Measurements from ENCODE around the gene RINL.

The RINL gene

DNA sequence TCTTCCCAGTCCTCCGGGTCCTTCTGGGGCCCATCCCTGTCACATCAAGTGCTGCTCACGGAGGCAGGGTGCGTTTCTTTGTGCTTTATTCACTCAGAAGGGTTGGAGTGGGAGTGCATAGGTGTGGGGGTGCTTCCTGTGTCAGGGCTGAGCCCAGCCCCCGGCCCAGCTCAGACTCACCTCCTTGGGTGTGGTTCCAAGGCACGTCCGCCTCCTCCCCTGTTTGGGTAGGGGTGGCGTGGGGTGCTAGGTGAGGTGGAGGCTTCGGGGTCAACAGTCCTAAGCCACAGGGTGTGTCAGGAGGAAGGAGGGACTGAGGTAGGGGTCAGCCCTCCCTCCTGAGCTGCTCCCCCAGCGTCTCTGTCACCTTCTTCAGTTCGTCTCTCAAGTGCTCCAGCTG is 30.8 kb upstream of the RINL start:
- peaks cover 44 to 60% (median 50%) of the 10 kb centered on the region in 11 experiments for H3K36me3 ChIP-seq
- 0 out of 22 replicates have a peak, but pooled peaks cover 0 to 5% (median 0%) of the 10 kb centered on the region in 11 experiments for H3K9me3 ChIP-seq (replicated peaks in 1 of 11)
- H3K4me1 ChIP-seq = peaks cover 9 to 14% (median 11%) of the 10 kb centered on the region in 10 experiments; a peak in 13 of 20 replicates
- no peak for TF ChIP-seq Cebpa-rat (IDR thresholded peaks at IDR 0.05)
- H3K27me3 ChIP-seq = no peaks in the 10 kb centered on the region
- peaks cover 0 to 15% (median 0%) of the 10 kb centered on the region in 11 experiments; a peak in 6 of 22 replicates for H4K20me1 ChIP-seq
- no peak overlapping the region for H3K4me3 ChIP-seq
- no peak overlapping the region for H3K4me2 ChIP-seq
- H3K27ac ChIP-seq = no peak overlapping the region
- no peak overlapping the region for H3K9ac ChIP-seq

DNA sequence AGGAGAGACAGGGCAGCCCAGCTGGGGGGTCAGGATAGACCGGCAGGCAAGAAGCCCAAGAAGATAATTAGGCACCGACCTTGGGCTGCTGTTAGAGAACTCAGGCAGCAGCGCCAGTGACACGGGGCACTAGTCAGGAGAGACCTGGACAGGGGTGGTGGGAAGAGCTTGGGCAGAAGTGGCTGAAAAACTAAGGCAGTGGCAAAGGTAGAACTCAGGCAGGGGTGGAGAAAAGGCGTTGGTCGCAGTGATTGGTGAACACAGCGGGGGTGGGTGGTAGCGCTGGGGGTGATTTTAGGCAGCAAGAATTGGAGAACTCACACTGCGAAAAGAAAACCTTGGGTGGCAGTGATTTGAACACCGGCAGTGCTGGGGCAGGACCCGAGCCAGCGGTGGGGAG is 29.6 kb upstream of the RINL start:
- Histone ChIP-seq H3K9ac (no peak overlapping the region), H3K27me3 (no peaks in the 10 kb centered on the region), H3K27ac (no peak overlapping the region), H3K4me2 (no peak overlapping the region), H4K20me1 (peaks cover 0 to 15% (median 0%) of the 10 kb centered on the region in 11 experiments; a peak in 8 of 22 replicates), H3K9me3 (replicated peaks in 1 of 11) (0 out of 22 replicates have a peak, but pooled peaks cover 0 to 5% (median 0%) of the 10 kb centered on the region in 11 experiments), H3K4me1 (peaks cover 2 to 8% (median 4%) of the 10 kb centered on the region in 10 experiments; a peak in 12 of 20 replicates), H3K36me3 (peaks cover 44 to 69% (median 57%) of the 10 kb centered on the region in 11 experiments), H3K4me3 (no peak overlapping the region)
- no peak for TF ChIP-seq Cebpa-rat (IDR thresholded peaks at IDR 0.05)

DNA sequence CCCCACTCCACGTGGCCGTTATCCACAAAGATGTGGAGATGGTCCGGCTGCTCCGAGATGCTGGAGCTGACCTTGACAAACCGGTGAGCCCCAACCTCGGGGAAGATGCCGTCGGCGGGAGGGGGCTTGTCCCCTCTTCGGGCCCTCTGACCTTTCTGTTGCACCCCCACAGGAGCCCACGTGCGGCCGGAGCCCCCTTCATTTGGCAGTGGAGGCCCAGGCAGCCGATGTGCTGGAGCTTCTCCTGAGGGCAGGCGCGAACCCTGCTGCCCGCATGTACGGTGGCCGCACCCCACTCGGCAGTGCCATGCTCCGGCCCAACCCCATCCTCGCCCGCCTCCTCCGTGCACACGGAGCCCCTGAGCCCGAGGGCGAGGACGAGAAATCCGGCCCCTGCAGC is 29.2 kb upstream of the RINL start:
- H3K4me3 ChIP-seq = no peak overlapping the region
- H3K9me3 ChIP-seq (replicated peaks in 1 of 11) = 0 out of 22 replicates have a peak, but pooled peaks cover 0 to 5% (median 0%) of the 10 kb centered on the region in 11 experiments
- H3K27me3 ChIP-seq = no peaks in the 10 kb centered on the region
- TF ChIP-seq Cebpa-rat (IDR thresholded peaks at IDR 0.05) = no peak
- H3K27ac ChIP-seq = no peak overlapping the region
- peaks cover 44 to 69% (median 57%) of the 10 kb centered on the region in 11 experiments for H3K36me3 ChIP-seq
- H3K4me2 ChIP-seq = no peak overlapping the region
- peaks cover 0 to 8% (median 0%) of the 10 kb centered on the region in 10 experiments; a peak in 3 of 20 replicates for H3K4me1 ChIP-seq
- peaks cover 0 to 15% (median 0%) of the 10 kb centered on the region in 11 experiments; a peak in 8 of 22 replicates for H4K20me1 ChIP-seq
- H3K9ac ChIP-seq = no peak overlapping the region

DNA sequence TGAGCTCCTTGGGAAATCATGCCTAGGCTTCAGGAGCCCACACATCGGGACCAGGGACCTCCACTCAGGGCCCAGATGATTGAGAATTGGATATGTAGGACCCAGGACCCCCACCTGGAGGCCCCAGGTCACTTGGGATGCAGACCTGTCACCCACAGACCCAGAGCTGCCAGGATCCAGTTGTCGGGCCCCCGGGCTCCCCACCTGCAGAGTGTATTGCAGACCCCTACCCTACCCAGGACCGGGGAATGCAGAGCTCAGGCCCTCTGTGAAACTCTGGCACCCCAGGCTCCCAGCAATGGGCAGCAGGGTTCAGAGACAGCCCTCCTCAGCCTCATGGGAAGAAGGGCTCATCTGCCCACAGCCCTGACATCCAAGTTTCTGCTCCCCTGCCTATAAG is 27.5 kb upstream of the RINL start:
- peaks cover 44 to 72% (median 57%) of the 10 kb centered on the region in 11 experiments for H3K36me3 ChIP-seq
- H3K27ac ChIP-seq = no peak overlapping the region
- H3K27me3 ChIP-seq = no peaks in the 10 kb centered on the region
- peaks cover 0 to 15% (median 0%) of the 10 kb centered on the region in 11 experiments; a peak in 8 of 22 replicates for H4K20me1 ChIP-seq
- H3K4me2 ChIP-seq = no peak overlapping the region
- no peak overlapping the region for H3K9ac ChIP-seq
- H3K9me3 ChIP-seq (replicated peaks in 1 of 11) = peaks cover 0 to 10% (median 6%) of the 10 kb centered on the region in 11 experiments; a peak in 10 of 22 replicates
- no peak for TF ChIP-seq Cebpa-rat (IDR thresholded peaks at IDR 0.05)
- peaks cover 10 to 22% (median 13%) of the 10 kb centered on the region in 10 experiments for H3K4me1 ChIP-seq
- no peak overlapping the region for H3K4me3 ChIP-seq

DNA sequence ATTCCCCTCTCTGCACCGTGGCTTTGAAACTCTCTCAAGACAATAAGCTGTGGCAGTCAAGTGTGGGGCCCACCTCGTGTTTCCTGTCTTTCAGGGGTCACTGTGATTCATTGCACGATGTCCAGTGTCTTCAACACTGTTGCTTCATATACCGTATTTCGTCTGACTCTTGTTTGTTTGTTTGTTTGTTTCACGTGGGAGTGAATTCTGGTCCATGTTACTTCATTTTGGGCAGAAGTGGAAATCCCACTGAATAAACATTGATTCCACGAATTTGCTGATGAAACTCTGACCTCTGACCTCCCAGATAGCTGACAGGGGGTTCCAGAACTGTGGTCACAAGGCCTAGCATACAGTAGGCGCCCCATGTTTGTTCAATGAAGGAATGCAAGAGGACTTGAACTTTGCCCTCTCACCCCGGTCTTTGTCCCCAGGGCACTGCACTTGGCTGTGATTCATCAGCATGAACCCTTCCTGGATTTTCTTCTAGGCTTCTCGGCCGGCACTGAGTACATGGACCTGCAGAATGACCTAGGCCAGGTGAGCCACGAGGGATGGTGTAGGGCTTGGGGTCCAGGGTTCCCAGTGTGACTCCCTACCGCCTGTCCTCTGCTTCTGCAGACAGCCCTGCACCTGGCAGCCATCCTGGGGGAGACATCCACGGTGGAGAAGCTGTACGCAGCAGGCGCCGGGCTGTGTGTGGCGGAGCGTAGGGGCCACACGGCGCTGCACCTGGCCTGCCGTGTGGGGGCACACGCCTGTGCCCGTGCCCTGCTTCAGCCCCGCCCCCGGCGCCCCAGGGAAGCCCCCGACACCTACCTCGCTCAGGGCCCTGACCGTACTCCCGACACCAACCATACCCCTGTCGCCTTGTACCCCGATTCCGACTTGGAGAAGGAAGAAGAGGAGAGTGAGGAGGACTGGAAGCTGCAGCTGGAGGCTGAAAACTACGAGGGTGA is 26.8 kb upstream of the RINL start:
- Histone ChIP-seq H3K27me3 (no peaks in the 10 kb centered on the region), H3K9me3 (replicated peaks in 1 of 11) (peaks cover 0 to 10% (median 6%) of the 10 kb centered on the region in 11 experiments; a peak in 10 of 22 replicates), H3K27ac (no peak overlapping the region), H3K9ac (0 out of 22 replicates have a peak overlapping the region, but pooled peaks of 1 of the 11 experiments have one; percentile 11), H3K4me3 (no peak overlapping the region), H3K4me1 (peaks cover 10 to 22% (median 15%) of the 10 kb centered on the region in 10 experiments), H3K36me3 (peaks cover 44 to 72% (median 57%) of the 10 kb centered on the region in 11 experiments), H3K4me2 (no peak overlapping the region; a peak in 1 of 22 replicates), H4K20me1 (peaks cover 0 to 15% (median 0%) of the 10 kb centered on the region in 11 experiments; a peak in 8 of 22 replicates)
- no peak for TF ChIP-seq Cebpa-rat (IDR thresholded peaks at IDR 0.05)

DNA sequence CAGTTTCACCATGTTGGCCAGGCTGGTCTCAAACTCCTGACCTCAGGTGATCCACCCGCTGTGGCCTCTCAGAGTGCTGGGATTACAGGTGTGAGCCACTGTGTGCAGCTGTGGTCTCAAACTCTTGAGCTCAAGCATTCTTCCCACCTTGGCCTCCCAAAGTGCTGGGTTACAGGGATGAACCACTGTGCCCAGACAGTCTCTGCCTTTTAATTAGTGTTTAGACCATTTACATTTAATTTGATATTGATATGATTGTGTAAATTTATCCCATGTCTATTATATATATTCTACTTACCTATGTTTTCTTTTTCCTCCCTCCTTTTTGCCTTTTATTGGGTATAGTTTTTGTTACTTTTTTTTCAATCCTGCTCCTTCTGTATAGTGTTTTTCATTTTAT is 23.6 kb upstream of the RINL start:
- Histone ChIP-seq H3K27ac (no peak overlapping the region), H3K9ac (peak overlapping the region in 5 of 11 experiments; percentile 86 to 92 (median 90); a peak in 6 of 22 replicates), H3K4me1 (peaks cover 33 to 42% (median 38%) of the 10 kb centered on the region in 10 experiments), H3K9me3 (replicated peaks in 1 of 11) (peaks cover 0 to 7% (median 5%) of the 10 kb centered on the region in 11 experiments; a peak in 10 of 22 replicates), H3K4me2 (peak overlapping the region; percentile 71 to 88 (median 83)), H3K27me3 (no peaks in the 10 kb centered on the region), H3K4me3 (peak overlapping the region in 8 of 10 experiments; percentile 72 to 87 (median 86); a peak in 9 of 20 replicates), H4K20me1 (peaks cover 0 to 26% (median 9%) of the 10 kb centered on the region in 11 experiments; a peak in 10 of 22 replicates), H3K36me3 (peaks cover 19 to 44% (median 33%) of the 10 kb centered on the region in 11 experiments)
- TF ChIP-seq Cebpa-rat (IDR thresholded peaks at IDR 0.05) = no peak

DNA sequence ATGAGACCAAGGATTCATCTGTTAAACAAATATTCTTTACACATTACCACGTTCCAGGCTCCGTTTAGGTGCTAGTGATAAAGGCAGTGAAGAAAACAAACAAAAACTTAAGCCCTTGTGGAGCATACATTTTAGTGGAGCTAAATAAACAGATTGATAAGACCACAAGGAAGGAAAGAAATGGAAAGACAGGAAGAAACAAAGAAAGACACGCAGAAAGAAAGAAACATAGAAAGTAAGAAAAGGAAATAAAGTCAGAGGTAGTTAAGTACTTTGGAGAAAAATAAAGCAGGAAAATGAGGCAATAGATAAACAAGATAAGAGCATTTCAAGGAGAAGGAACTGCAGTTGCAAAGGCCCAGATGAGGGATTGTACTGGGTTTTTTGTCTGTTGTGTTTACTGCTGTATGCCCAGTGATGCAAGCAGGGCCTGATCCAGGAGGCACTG is 22.7 kb upstream of the RINL start:
- no peak for TF ChIP-seq Cebpa-rat (IDR thresholded peaks at IDR 0.05)
- Histone ChIP-seq H3K9me3 (replicated peaks in 1 of 11) (peaks cover 0 to 7% (median 5%) of the 10 kb centered on the region in 11 experiments; a peak in 10 of 22 replicates), H3K27ac (peak overlapping the region; percentile 72 to 93 (median 83); a peak in 18 of 22 replicates), H3K4me3 (peak overlapping the region; percentile 72 to 87 (median 84)), H3K4me2 (peak overlapping the region; percentile 71 to 88 (median 83)), H3K9ac (peak overlapping the region; percentile 77 to 92 (median 89)), H3K36me3 (peaks cover 13 to 36% (median 26%) of the 10 kb centered on the region in 11 experiments), H4K20me1 (peaks cover 0 to 30% (median 9%) of the 10 kb centered on the region in 11 experiments; a peak in 10 of 22 replicates), H3K4me1 (peaks cover 41 to 52% (median 47%) of the 10 kb centered on the region in 10 experiments), H3K27me3 (no peaks in the 10 kb centered on the region)

DNA sequence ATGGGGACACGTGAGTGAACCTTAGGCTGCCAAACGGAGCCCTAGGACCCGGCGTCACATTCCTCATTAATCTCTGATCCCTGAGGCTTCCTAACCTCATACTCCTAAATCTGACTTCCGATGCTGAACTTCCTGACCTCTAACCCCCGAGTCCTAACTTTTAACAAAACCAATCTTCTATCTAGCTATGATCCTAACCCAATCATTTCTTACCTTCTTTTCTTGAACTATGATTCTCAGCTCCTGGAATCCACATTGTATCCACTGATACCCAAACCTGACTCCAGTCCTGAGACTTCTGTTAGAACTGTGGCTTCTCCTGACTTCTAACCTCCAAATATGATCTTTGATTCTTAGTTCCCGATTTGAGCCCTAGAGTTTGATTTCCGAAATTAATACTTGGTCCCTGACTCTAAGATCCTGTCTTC is 22.1 kb upstream of the RINL start:
- peak overlapping the region; percentile 72 to 87 (median 84) for H3K4me3 ChIP-seq
- peaks cover 0 to 31% (median 9%) of the 10 kb centered on the region in 11 experiments; a peak in 10 of 22 replicates for H4K20me1 ChIP-seq
- H3K27me3 ChIP-seq = no peaks in the 10 kb centered on the region
- peak overlapping the region; percentile 77 to 92 (median 89) for H3K9ac ChIP-seq
- H3K4me2 ChIP-seq = peak overlapping the region; percentile 71 to 88 (median 83)
- H3K9me3 ChIP-seq (replicated peaks in 1 of 11) = peaks cover 0 to 7% (median 5%) of the 10 kb centered on the region in 11 experiments; a peak in 10 of 22 replicates
- peaks cover 7 to 30% (median 20%) of the 10 kb centered on the region in 11 experiments for H3K36me3 ChIP-seq
- TF ChIP-seq Cebpa-rat (IDR thresholded peaks at IDR 0.05) = no peak
- H3K4me1 ChIP-seq = peaks cover 46 to 57% (median 53%) of the 10 kb centered on the region in 10 experiments
- H3K27ac ChIP-seq = peak overlapping the region; percentile 72 to 93 (median 83)

Data from BLaER1 treated with 17β-estradiol and CSF1 and Interleukin-3, amounts not matched to agents 10 nM and 100 nM (cell line).